Neural crest cell (in vitro differentiated cells): ENCODE results near the gene MUL1. TPM values are rescaled to one million over a fixed set of nuclear protein-coding genes. Genes with fewer than 3 reads are reported as not detected.

Experiments
- DNase-seq: peaks from one replicate; pipeline ENCODE4 v3.0.0; 2021; ENCODE audit warnings: low read depth, mixed read lengths, low spot score
- H3K27ac Mint-ChIP-seq: one replicate; pipeline ENCODE4 v1.8.0; 2021; ENCODE audit warnings: mild to moderate bottlenecking, mixed read lengths; ENCODE audit not compliant: unreplicated experiment
- H3K27me3 Mint-ChIP-seq: 2 replicates; pipeline ENCODE4 v1.8.0; 2021; ENCODE audit warnings: low read depth, mild to moderate bottlenecking, mixed read lengths
- H3K36me3 Mint-ChIP-seq: 2 replicates; pipeline ENCODE4 v1.8.0; 2021; ENCODE audit warnings: low read depth, mild to moderate bottlenecking, mixed read lengths
- H3K4me1 Mint-ChIP-seq: 2 replicates; pipeline ENCODE4 v1.8.0; 2021; ENCODE audit warnings: mixed read lengths
- H3K4me3 Mint-ChIP-seq: one replicate; pipeline ENCODE4 v1.8.0; 2021; ENCODE audit warnings: mild to moderate bottlenecking, mixed read lengths
- H3K9me3 Mint-ChIP-seq: 2 replicates; pipeline ENCODE4 v1.8.0; 2021; ENCODE audit warnings: mixed read lengths
- total RNA-seq: library from RNA; stranded (reverse); gene quantifications from 2 replicates; pipeline ENCODE4 v1.2.1, GENCODE V29; 2021
- TF ChIP-seq, protein P1 (sequence below): fragments of 200-600 bp; sonication (generic); conservative IDR thresholded peaks from 2 replicates; pipeline ENCODE4 v1.5.0; 2021; ENCODE audit warnings: antibody characterized with exemption, mild to moderate bottlenecking

MUL1 gene
- total RNA-seq, 1 donor from 2014 or later: 27.6 TPM

DNA sequence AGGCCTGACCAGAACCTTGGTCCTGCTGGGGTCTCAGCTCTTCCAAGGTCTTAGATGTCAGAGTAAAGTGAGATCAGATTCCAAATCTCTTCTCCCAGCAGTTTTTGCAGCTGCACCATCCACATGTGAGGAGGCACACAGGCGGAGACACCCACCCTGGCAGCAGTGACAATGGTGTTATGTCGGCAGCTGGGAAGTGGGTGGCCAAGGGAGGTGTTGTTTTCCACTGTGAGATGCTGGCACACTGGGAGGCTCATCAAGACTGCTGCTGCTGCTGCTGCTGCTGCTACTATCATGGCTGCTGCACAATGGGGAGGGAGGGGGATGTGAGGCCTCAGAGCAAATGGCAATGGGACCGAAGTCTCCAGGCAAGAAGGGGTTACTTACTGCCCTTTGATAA is 45.6 kb downstream of the MUL1 start:
- H3K9me3 Mint-ChIP-seq: peaks cover 6% of the 10 kb centered on the region
- peaks cover 27% of the 10 kb centered on the region for H3K27me3 Mint-ChIP-seq

DNA sequence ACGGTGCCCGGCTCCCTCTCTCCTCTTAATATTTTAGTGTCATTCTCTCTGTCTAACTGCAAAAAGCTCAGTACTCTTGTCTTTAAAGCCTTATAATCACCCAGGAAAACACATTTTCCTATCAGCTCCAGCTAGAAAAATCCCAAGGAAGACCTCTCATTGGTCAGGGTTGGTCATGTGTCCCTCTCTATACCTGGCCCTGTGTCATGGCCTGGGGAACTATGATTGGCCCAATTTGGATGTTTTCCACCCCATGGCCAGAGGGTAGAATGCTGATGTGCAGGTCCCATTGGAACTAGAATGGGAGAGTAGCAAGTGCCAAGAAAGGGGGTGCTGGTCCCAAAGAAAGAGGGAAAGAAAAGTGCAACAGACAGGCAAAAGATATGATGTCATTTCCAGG is 49.2 kb downstream of the MUL1 start:
- TF ChIP-seq, protein P1, sequence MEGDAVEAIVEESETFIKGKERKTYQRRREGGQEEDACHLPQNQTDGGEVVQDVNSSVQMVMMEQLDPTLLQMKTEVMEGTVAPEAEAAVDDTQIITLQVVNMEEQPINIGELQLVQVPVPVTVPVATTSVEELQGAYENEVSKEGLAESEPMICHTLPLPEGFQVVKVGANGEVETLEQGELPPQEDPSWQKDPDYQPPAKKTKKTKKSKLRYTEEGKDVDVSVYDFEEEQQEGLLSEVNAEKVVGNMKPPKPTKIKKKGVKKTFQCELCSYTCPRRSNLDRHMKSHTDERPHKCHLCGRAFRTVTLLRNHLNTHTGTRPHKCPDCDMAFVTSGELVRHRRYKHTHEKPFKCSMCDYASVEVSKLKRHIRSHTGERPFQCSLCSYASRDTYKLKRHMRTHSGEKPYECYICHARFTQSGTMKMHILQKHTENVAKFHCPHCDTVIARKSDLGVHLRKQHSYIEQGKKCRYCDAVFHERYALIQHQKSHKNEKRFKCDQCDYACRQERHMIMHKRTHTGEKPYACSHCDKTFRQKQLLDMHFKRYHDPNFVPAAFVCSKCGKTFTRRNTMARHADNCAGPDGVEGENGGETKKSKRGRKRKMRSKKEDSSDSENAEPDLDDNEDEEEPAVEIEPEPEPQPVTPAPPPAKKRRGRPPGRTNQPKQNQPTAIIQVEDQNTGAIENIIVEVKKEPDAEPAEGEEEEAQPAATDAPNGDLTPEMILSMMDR: no peak
- no peak for DNase-seq
- H3K27ac Mint-ChIP-seq: no peak overlapping the region
- no peaks in the 10 kb centered on the region for H3K36me3 Mint-ChIP-seq
- H3K4me3 Mint-ChIP-seq: no peak overlapping the region
- peaks cover 6% of the 10 kb centered on the region for H3K9me3 Mint-ChIP-seq
- no peaks in the 10 kb centered on the region for H3K4me1 Mint-ChIP-seq
- H3K27me3 Mint-ChIP-seq: peaks cover 24% of the 10 kb centered on the region

More for the DNA sequence above, 45.6 kb downstream of the MUL1 start:
- Mint-ChIP-seq H3K36me3 (no peaks in the 10 kb centered on the region), H3K4me3 (no peak overlapping the region), H3K4me1 (no peaks in the 10 kb centered on the region), H3K27ac (no peak overlapping the region)
- TF ChIP-seq, protein P1: no peak
- DNase-seq: no peak

DNA sequence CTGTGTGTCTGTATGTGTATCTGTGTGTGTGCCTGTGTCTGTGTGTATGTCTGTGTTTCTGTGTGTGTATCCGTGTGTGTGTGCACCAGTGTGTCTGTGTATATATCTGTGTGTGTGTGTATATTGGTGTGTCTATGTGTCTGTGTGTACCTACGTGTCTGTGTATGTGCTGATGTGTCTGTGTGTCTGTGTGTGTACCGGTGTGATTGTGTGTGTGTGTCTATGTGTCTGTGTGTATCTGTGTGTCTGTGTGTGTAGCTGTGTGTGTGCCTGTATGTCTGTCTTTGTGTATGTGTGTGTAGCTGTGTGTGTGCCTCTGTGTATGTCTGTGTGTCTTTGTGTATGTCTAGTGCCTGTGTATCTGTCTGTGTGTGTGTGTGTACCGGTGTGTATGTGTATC is 53.9 kb downstream of the MUL1 start:
- peaks cover 25% of the 10 kb centered on the region for H3K27me3 Mint-ChIP-seq
- TF ChIP-seq, protein P1: no peak
- peaks cover 5% of the 10 kb centered on the region for H3K4me1 Mint-ChIP-seq
- no peak overlapping the region for H3K4me3 Mint-ChIP-seq
- DNase-seq: no peak
- no peaks in the 10 kb centered on the region for H3K36me3 Mint-ChIP-seq
- H3K9me3 Mint-ChIP-seq: no peaks in the 10 kb centered on the region
- no peak overlapping the region for H3K27ac Mint-ChIP-seq

DNA sequence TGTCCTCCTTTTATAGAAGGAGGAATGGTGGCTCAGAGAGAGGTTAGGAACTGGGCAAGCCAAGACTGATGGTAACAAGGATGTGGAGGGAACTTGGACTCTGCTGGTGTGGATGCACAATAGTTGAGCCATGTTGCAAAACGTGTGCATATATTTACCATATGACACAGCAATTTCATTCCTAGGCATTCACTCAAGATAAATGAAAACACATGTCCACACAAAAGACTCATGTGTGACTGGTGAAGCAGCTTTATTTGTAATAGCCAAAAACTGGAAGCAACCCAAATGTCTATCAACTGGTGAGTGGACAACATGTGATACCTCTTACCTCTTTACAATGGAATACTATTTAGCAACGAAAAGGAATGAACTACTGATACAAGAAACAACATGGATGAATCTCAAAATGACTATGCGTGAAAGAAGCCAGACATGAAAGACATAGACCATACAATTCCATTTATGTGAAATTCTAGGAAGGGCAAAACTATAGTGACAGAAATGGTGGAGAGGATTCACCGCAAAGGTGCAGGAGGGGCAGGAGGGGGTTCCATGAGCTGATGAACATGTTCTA is 58.1 kb downstream of the MUL1 start:
- no peak overlapping the region for H3K4me3 Mint-ChIP-seq
- no peak for DNase-seq
- peaks cover 36% of the 10 kb centered on the region for H3K27me3 Mint-ChIP-seq
- H3K36me3 Mint-ChIP-seq: no peaks in the 10 kb centered on the region
- H3K9me3 Mint-ChIP-seq: no peaks in the 10 kb centered on the region
- peaks cover 28% of the 10 kb centered on the region for H3K4me1 Mint-ChIP-seq
- TF ChIP-seq, protein P1: no peak
- no peak overlapping the region for H3K27ac Mint-ChIP-seq

Other genes starting within 250 kb of the MUL1 start
- gene VWA5B1, start 217.3 kb downstream of the MUL1 start, total RNA-seq: 0.30 and 0.44 TPM in 2 replicates
- 31.4 and 34.7 TPM in 2 replicates for gene CAMK2N1, start 21.9 kb downstream of the MUL1 start, total RNA-seq
- 0.59 and 0.75 TPM in 2 replicates for gene FAM43B, start 44.4 kb upstream of the MUL1 start, total RNA-seq
- not detected in 2 replicates for gene CDA, start 80.9 kb upstream of the MUL1 start, total RNA-seq
- gene PINK1, start 125.3 kb upstream of the MUL1 start, total RNA-seq: 14.0 and 16.5 TPM in 2 replicates
- gene DDOST, start 153.2 kb upstream of the MUL1 start, total RNA-seq: 175 and 179 TPM in 2 replicates
- gene KIF17, start 209.9 kb upstream of the MUL1 start, total RNA-seq: 1.1 and 1.6 TPM in 2 replicates
- 3.2 TPM in 2 replicates for gene SH2D5, start 224.6 kb upstream of the MUL1 start, total RNA-seq